Measurements from ENCODE around the gene SGPL1. TPM values are rescaled to one million over a fixed set of nuclear protein-coding genes. Genes with fewer than 3 reads are reported as not detected.

SGPL1 gene
- total RNA-seq, 1 experiment from 2014 or later, result 127 TPM

- H3K9me3 ChIP-seq, result no peaks in the 10 kb centered on the region
- Mint-ChIP-seq H3K36me3 (ENCODE audit: insufficient read depth, unreplicated experiment) (no peaks in the 10 kb centered on the region), H3K4me1 (ENCODE audit: low read depth, unreplicated experiment) (peaks cover 8% of the 10 kb centered on the region), H3K9me3 (ENCODE audit: unreplicated experiment) (no peaks in the 10 kb centered on the region), H3K27me3 (ENCODE audit: insufficient read depth, unreplicated experiment) (peaks cover 3% of the 10 kb centered on the region), H3K27ac (ENCODE audit: unreplicated experiment) (no peak overlapping the region), H3K4me3 (ENCODE audit: unreplicated experiment) (no peak overlapping the region)
- CTCF ChIA-PET, result interaction anchor here (0.6 kb wide), 1 partner anchor 250 kb away, joined by 3 read pairs; no protein-coding TSS in a partner anchor
- no peaks in the 10 kb centered on the region for H3K4me1 ChIP-seq
- no peak overlapping the region for H3K4me3 ChIP-seq (ENCODE audit: low read depth, low read length)
- BruUV-seq (replicated peaks), result no TSS peak
- POLR2A ChIA-PET, result no interaction called here
- no peak for DNase-seq
- intact Hi-C loops (cut with micrococcal nuclease; ENCODE audit: unreplicated experiment), result loop anchor here (5.0 kb wide), 3 partner anchors 135 to 340 kb away; no protein-coding TSS in a partner anchor
- H3K27me3 ChIP-seq (replicated peaks; ENCODE audit: control insufficient read depth, insufficient read depth, low read length), result no peaks in the 10 kb centered on the region; the same call in 1 of the 2 replicates
- H3K36me3 ChIP-seq (ENCODE audit: control insufficient read depth, insufficient read depth, low read length), result no peaks in the 10 kb centered on the region
- TF ChIP-seq CTCF (IDR thresholded peaks at IDR 0.05; ENCODE audit: insufficient read depth in 1 of 2, low read depth in 1 of 2, low read length in 1 of 2, severe bottlenecking in 1 of 2, unreplicated experiment in 1 of 2), result no peak
These were observed 111.6 kb downstream of the SGPL1 start for GRCh38 chr10:70927189-70927943.

- BruUV-seq (replicated peaks), result no TSS peak
- H3K27me3 Mint-ChIP-seq (ENCODE audit: insufficient read depth, unreplicated experiment), result peaks cover 3% of the 10 kb centered on the region
- no peak overlapping the region for H3K27ac Mint-ChIP-seq (ENCODE audit: unreplicated experiment)
- H3K36me3 Mint-ChIP-seq (ENCODE audit: insufficient read depth, unreplicated experiment), result no peaks in the 10 kb centered on the region
- H3K36me3 ChIP-seq (ENCODE audit: control insufficient read depth, insufficient read depth, low read length), result no peaks in the 10 kb centered on the region
- ChIA-PET POLR2A (no interaction called here), CTCF (no interaction called here)
- no peak for DNase-seq
- H3K4me3 Mint-ChIP-seq (ENCODE audit: unreplicated experiment), result no peak overlapping the region
- H3K4me1 ChIP-seq, result no peaks in the 10 kb centered on the region
- TF ChIP-seq CTCF (IDR thresholded peaks at IDR 0.05; ENCODE audit: insufficient read depth in 1 of 2, low read depth in 1 of 2, low read length in 1 of 2, severe bottlenecking in 1 of 2, unreplicated experiment in 1 of 2), result no peak
- H3K4me3 ChIP-seq (ENCODE audit: low read depth, low read length), result no peak overlapping the region
- H3K4me1 Mint-ChIP-seq (ENCODE audit: low read depth, unreplicated experiment), result peaks cover 8% of the 10 kb centered on the region
- no peaks in the 10 kb centered on the region for H3K9me3 ChIP-seq
- intact Hi-C loops (cut with micrococcal nuclease; ENCODE audit: unreplicated experiment), result loop anchor here (5.0 kb wide), 3 partner anchors 134 to 339 kb away; no protein-coding TSS in a partner anchor
- no peaks in the 10 kb centered on the region; the same call in 1 of the 2 replicates for H3K27me3 ChIP-seq (replicated peaks; ENCODE audit: control insufficient read depth, insufficient read depth, low read length)
- H3K9me3 Mint-ChIP-seq (ENCODE audit: unreplicated experiment), result no peaks in the 10 kb centered on the region
These were observed 112.4 kb downstream of the SGPL1 start for GRCh38 chr10:70928140-70928539.

- Mint-ChIP-seq H3K4me3 (ENCODE audit: unreplicated experiment) (no peak overlapping the region), H3K27ac (ENCODE audit: unreplicated experiment) (no peak overlapping the region), H3K27me3 (ENCODE audit: insufficient read depth, unreplicated experiment) (no peaks in the 10 kb centered on the region), H3K4me1 (ENCODE audit: low read depth, unreplicated experiment) (peaks cover 8% of the 10 kb centered on the region), H3K9me3 (ENCODE audit: unreplicated experiment) (no peaks in the 10 kb centered on the region), H3K36me3 (ENCODE audit: insufficient read depth, unreplicated experiment) (no peaks in the 10 kb centered on the region)
- no TSS peak for BruUV-seq (replicated peaks)
- Histone ChIP-seq H3K36me3 (ENCODE audit: control insufficient read depth, insufficient read depth, low read length) (no peaks in the 10 kb centered on the region), H3K27me3 (replicated peaks; ENCODE audit: control insufficient read depth, insufficient read depth, low read length) (no peaks in the 10 kb centered on the region; the same call in 1 of the 2 replicates), H3K4me3 (ENCODE audit: low read depth, low read length) (no peak overlapping the region), H3K4me1 (no peaks in the 10 kb centered on the region), H3K9me3 (no peaks in the 10 kb centered on the region)
- no peak for TF ChIP-seq CTCF (IDR thresholded peaks at IDR 0.05; ENCODE audit: insufficient read depth in 1 of 2, low read depth in 1 of 2, low read length in 1 of 2, severe bottlenecking in 1 of 2, unreplicated experiment in 1 of 2)
- DNase-seq, result no peak
- intact Hi-C loops (cut with micrococcal nuclease; ENCODE audit: unreplicated experiment), result no loop called here
- POLR2A ChIA-PET, result no interaction called here
- CTCF ChIA-PET, result no interaction called here
These were observed 114.7 kb downstream of the SGPL1 start for GRCh38 chr10:70930263-70931000.

Other genes with a start within 250 kb of the SGPL1 start
- 0.34 TPM in 1 of 2 replicates, not detected in the other for gene PRF1, start 213.2 kb upstream of the SGPL1 start, total RNA-seq (2022)
- not detected in 2 replicates for gene ADAMTS14, start 143.4 kb upstream of the SGPL1 start, total RNA-seq (2022)
- not detected in 2 replicates for gene TBATA, start 30.6 kb upstream of the SGPL1 start, total RNA-seq (2022)
- gene PCBD1, start 72.6 kb downstream of the SGPL1 start, total RNA-seq (2022), result 249 and 252 TPM in 2 replicates

Measured in Caco-2 (cell line).